ENCODE results near the gene N4BP2L1.

DNA sequence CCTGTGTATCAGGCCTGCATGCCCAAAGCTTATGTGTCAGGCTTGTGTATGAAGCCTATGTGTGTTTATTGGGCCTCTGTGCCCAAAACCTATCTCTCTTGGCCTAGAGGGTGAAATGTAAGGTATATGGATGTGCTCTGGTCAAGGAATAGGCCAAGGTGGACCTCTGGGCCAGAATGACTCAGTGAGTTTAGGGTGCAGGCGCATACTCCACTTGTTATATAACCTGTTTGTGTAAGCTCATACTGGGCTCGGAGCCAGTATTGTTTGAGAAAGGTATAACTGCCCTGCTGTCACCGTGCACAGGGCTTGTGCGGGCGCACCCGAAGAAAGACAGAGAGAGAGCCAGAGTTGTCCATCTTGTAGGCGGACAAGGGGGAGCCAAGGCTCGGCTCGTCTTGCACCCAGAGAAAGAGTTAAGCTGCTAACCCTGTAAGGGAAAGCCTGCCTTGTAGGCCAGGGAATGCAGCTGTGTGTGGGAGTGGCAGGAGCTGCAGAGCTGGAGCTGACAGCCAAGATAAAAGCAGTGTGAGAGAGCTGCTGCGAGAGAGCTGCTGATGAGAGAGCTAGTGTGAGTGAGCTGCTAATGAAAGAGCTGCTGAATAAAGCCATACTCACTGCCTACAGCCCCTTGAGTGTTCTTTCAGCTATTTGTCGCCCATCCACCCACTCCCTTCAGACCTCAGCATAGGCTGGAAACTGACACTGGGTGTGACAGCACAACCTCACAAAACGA is 43.4 kb upstream of the N4BP2L1 start:
- TF ChIP-seq, protein P1, sequence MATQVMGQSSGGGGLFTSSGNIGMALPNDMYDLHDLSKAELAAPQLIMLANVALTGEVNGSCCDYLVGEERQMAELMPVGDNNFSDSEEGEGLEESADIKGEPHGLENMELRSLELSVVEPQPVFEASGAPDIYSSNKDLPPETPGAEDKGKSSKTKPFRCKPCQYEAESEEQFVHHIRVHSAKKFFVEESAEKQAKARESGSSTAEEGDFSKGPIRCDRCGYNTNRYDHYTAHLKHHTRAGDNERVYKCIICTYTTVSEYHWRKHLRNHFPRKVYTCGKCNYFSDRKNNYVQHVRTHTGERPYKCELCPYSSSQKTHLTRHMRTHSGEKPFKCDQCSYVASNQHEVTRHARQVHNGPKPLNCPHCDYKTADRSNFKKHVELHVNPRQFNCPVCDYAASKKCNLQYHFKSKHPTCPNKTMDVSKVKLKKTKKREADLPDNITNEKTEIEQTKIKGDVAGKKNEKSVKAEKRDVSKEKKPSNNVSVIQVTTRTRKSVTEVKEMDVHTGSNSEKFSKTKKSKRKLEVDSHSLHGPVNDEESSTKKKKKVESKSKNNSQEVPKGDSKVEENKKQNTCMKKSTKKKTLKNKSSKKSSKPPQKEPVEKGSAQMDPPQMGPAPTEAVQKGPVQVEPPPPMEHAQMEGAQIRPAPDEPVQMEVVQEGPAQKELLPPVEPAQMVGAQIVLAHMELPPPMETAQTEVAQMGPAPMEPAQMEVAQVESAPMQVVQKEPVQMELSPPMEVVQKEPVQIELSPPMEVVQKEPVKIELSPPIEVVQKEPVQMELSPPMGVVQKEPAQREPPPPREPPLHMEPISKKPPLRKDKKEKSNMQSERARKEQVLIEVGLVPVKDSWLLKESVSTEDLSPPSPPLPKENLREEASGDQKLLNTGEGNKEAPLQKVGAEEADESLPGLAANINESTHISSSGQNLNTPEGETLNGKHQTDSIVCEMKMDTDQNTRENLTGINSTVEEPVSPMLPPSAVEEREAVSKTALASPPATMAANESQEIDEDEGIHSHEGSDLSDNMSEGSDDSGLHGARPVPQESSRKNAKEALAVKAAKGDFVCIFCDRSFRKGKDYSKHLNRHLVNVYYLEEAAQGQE (IDR thresholded peaks at IDR 0.05; ENCODE audit: insufficient read depth in 1 of 2, low read depth in 2 of 2, low read length in 2 of 2), result no peak
- no peak for TF ChIP-seq POLR2AphosphoS5 (IDR thresholded peaks at IDR 0.05; ENCODE audit: low read depth, low read length)

Measured in PFSK-1 (cell line).